Measurements from ENCODE around the gene PLXNA2.

Gene PLXNA2

DNA sequence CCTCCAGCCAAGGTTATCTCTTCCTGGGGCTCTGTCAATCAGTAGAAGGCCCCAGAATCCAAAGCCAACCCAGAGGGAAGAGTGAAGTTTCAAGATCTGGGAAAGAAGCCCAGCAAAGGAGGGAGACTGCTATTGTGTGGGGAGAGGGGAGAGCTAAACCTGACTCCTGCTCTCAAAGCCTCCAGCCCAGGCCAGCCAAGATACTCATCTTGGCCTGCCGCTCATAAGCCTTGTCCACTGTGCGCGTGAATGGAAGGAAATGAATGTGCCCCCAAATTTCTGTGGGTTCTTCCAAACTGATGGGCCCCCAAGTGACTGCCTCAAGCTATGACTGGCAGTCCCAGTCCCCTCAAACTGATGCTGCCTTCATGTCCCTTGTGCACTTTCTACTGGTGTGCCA is 2.0 kb downstream of the PLXNA2 start:
- no peak for DNase-seq (ENCODE audit: extremely low read depth in 1 of 2, low read depth in 1 of 2)

GRCh38 chr1:208241512-208241911 is 2.7 kb downstream of the PLXNA2 start:
- DNase-seq (ENCODE audit: extremely low read depth in 1 of 2, low read depth in 1 of 2), result no peak

DNA sequence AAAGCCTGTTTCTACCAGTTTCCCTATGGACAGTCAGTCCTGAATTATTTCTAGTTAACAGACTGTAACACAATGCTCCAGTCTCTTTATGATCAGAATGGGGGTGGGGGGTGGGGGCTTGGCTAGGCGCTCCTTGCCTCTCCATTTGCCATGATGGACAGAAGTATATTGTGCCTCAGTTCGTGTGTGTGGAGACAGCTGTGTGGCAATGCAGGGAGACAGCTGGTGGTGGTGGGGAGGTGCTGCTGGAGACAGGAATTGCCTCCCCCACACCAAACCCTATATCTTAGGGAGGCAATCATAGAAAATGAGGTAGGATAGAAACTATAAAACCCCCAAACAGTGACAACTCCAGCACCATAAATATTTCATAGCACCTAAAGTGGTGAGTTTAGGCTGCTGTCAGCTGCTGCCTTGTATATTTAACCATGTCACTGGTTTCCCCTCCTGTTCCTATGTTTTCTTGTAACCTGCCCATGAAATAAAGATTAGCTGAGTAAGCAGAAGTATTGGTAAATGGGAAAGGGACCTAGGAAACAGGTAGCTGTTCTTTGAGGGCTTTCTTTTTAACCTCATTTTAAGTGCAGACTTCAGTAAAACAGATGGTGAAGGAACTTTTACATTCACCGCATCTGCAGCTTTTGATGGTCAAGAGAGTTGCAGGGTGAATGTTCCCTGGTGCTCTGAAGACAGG is 3.4 kb downstream of the PLXNA2 start:
- no peak for DNase-seq (ENCODE audit: extremely low read depth in 1 of 2, low read depth in 1 of 2)

DNA sequence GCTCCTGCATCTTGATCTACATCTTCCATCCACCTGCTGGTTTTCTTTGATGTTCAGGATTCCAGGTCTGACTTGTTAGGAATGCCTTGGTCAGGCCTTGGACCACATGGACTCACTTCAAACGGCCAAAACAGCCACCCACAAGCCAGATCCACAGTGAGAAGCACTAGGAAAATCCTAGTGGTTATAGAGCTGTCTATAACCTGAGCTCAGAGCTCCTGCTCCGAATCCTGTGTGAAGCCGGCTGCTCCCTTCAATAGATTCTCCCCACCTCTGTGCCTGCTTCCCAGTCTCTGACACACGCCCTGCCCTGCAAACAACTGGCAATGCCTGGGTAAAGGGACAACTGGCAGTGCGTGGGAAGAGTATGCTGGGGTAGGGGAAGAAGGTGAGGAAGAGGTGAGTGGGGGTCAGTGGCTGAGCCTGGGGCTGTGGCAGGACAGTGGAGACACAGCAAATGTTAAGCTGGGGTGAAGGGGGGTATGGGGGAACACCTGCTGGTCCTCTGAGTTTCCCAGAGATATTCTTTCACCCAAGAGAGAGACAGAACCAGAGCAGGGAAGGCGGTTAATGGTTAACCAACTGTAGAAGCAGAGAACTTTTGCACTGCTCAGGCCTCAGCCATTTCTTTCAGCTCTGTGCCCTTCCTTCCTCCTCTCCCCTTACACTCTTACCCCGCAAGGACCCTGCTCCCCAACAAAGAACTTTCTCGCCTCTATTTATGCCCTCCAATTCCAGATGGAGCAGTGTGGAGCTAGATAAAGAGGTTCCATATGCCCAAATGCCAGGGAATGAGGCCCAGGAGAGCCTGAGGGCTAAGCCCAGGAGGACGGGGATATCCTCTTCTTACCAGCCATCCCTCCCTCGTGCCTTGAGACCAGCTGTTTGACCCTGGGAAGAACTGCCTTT is 4.5 kb downstream of the PLXNA2 start:
- no peak for DNase-seq (ENCODE audit: extremely low read depth in 1 of 2, low read depth in 1 of 2)

- DNase-seq (ENCODE audit: extremely low read depth in 1 of 2, low read depth in 1 of 2), result no peak
Observed at GRCh38 chr1:208238710-208239472, 5.3 kb downstream of the PLXNA2 start.

DNA sequence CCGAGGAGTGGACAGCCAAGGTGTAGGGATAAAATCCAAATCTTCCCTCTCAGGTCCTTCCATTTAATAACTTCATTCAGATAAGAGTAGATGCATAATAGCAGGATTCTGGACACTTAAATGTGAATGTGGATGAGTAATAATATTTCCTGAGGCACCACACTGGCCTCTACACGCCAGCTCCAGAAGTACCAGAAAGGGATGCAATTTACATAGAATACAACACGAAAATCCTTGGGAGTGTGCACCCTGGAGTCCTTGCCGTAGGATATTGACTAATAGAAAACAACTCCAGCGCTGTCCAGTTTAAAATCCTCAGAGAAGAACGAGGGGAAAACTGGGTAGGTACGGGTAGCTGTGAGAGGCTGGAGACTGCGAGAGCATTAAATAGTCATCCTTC is 6.9 kb downstream of the PLXNA2 start:
- no peak for DNase-seq (ENCODE audit: extremely low read depth in 1 of 2, low read depth in 1 of 2)

GRCh38 chr1:208235982-208236761 is 8.0 kb downstream of the PLXNA2 start:
- DNase-seq (ENCODE audit: extremely low read depth in 1 of 2, low read depth in 1 of 2), result no peak

DNA sequence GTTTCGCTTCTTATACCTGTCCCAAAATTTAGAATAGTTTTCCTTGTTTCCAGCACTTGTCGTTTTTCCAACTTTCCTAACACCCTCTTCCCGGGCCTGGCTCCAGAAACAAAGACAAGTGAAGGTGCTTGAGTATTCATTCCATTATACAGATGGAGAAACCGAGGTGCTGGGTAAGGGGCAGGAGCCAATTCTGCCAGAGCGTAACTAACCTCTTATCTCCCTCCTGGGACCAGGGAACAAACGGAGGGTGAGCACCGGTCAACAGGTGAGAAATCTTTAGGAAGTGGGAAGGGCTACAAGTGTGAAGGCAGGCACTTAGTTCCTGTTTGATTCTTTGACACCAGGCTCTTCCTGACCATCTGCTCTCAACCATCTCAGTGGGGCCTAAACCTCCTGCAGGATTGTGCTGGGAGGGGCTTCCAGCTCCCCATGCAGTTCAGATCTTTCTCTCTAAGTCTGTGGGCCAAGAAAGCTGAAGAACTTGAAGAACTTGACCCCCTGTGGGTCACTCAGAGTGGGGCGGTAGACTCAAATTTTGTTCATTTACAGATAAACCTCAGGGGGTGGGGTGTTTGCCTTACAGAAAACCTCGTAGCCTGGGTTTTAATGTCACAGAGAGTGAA is 8.7 kb downstream of the PLXNA2 start:
- DNase-seq (ENCODE audit: extremely low read depth in 1 of 2, low read depth in 1 of 2), result no peak

- DNase-seq (ENCODE audit: extremely low read depth in 1 of 2, low read depth in 1 of 2), result no peak
Observed at GRCh38 chr1:208234721-208235120, 9.5 kb downstream of the PLXNA2 start.

- DNase-seq (ENCODE audit: extremely low read depth in 1 of 2, low read depth in 1 of 2), result no peak
Observed at GRCh38 chr1:208233978-208234377, 10.2 kb downstream of the PLXNA2 start.

- no peak for DNase-seq (ENCODE audit: extremely low read depth in 1 of 2, low read depth in 1 of 2)
Observed at GRCh38 chr1:208233546-208233945, 10.6 kb downstream of the PLXNA2 start.

- DNase-seq (ENCODE audit: extremely low read depth in 1 of 2, low read depth in 1 of 2), result no peak
Observed at GRCh38 chr1:208232662-208233038, 11.5 kb downstream of the PLXNA2 start.

DNA sequence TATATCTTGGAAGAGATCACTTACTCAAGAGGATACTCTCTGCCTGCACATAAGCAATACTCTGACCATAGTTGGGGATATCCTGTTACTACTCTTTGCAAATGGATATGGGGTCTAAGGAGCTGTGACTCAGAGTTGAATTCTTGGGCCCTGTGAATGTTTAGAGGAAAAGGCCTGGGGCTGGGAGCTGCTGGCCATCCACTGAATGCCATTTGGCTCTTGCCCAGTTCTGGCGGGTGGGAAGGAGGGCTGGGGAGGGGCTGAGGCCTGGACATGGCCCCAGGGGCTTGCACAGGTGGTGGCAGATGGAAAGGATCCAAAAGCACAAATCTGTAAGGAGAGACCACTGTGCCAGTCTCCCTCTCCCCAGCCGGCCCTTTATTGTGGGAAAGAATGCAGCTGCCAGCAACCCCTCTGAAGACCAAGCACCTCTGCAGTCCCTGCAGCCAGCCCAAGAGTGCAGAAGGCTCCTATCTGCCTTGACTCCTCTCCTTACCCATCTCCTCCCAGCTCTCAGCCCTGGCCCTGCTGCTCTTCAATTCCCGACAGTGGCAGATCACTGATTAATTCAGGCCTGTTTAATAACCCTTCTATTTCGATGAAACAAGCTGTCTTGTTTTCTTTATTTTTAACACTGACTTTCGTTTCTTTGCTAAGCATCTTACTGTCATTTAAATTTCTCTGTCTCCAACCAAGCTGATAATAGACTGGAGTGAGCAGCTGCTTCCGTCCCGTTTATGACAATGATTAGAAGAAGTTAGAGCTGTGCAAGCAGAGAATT is 12.1 kb downstream of the PLXNA2 start:
- DNase-seq (ENCODE audit: extremely low read depth in 1 of 2, low read depth in 1 of 2), result no peak

DNA sequence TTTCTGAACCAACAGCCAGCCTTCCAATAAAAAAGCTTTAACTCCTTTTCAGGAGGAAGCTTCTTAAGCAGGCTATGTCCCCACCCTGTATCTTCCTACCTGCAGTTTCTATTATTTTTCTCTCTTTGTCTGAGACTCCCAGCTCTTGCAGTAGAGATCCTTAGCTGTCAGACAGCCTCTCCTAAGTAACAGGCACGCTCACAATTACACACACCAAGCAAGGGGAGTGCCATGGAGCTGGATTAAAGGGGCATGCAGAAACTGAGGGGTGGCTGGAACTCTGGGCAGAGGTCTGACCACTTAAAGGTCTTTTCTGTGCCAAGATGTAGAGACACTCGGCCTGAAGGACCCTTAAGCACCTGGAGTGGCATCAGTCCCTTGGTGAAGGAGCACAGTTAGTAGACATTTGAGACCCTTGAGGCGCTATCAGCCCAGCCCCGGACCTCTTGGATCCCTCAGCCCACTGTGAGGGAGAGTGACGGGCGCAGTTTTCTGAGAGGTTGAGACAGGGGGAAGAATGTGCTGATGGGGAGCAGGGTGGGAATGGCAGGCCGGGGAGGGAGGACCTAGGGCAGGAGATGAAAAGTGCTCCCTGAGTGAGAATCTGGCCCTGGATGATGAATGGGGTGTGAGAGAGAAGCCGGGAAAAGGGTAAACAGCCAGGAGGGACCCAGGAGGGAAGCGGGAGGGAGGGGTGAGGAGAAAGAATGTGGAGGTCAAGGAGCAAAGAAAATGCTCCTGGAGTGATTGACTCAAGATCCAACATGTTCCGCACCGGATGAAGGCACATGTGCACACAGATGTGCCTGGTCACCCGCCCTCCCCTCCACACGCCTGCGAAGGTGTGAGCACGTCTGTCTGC is 13.3 kb downstream of the PLXNA2 start:
- no peak for DNase-seq (ENCODE audit: extremely low read depth in 1 of 2, low read depth in 1 of 2)

GRCh38 chr1:208228550-208228949 is 15.6 kb downstream of the PLXNA2 start:
- no peak for DNase-seq (ENCODE audit: extremely low read depth in 1 of 2, low read depth in 1 of 2)

- DNase-seq (ENCODE audit: extremely low read depth in 1 of 2, low read depth in 1 of 2), result no peak
Observed at GRCh38 chr1:208228026-208228425, 16.2 kb downstream of the PLXNA2 start.

GRCh38 chr1:208227366-208227765 is 16.8 kb downstream of the PLXNA2 start:
- no peak for DNase-seq (ENCODE audit: extremely low read depth in 1 of 2, low read depth in 1 of 2)
